GM18907 (cell line): ENCODE results near the gene GALNT2.
A peak's percentile ranks its signal among the peaks of the same experiment; 100 is the strongest.

Experiments used
- ATAC-seq: cut with Tn5 transposase; IDR thresholded peaks from one replicate; pipeline ENCODE4 v1.9.1; 2021; ENCODE audit warnings: mild to moderate bottlenecking, moderate library complexity; ENCODE audit not compliant: unreplicated experiment

The GALNT2 gene

DNA sequence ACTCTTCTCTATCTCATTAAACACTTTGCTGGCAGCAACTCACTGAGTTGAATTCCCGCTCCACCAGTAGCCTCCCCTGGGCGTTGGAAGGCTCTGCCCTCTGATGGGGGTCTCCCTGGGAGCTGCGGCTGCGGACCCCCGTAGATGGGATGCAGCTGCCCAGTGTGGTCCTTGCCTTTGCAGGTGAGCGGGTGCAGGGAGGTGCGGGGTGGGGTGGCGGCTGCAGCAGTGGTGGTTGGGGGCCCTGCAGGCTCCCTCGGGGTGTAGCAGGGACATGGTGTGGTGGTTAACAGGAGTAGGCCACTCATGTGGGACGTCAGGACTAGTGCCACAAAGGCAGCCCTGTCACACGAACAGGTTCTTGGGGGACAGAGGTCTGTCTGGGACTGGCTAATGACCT is 42.0 kb downstream of the GALNT2 start:
- no peak for ATAC-seq

DNA sequence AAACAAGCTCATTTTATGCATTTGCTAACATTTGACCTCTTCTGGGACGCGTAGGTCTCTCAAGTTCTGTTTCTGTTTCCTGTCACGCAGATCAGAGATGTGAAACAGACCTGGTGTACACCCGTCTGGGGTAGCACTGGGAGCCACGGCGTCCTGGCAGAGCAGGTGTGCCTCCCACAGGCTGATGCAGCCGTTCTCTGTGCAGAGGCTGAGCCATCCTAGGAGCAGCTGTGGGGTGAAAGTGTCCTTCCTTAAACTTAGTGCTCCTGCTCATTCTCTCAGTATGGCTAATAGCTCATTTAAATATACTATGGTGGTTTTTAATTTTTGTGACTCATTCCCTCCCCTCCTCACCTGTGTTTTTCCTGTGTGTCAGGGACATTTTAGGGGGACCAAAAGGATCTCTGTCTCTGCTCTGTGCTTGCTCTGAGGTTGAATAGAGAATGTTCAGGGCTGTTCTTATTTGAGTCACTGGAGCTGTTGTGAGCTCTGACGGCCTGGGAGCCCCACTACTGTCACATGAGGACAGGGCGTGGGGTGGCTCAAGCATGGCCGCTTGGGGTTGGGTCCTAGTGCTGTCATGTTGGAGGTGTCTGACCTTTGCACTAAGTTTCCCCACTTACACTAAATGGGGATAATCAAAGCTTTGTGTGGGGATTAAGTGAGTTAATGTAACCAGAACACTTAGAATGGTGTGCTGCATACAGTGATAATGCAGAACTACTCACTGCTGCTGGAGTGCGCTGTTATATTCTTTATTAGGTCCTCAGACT is 43.0 kb downstream of the GALNT2 start:
- ATAC-seq, result peak; percentile 87

DNA sequence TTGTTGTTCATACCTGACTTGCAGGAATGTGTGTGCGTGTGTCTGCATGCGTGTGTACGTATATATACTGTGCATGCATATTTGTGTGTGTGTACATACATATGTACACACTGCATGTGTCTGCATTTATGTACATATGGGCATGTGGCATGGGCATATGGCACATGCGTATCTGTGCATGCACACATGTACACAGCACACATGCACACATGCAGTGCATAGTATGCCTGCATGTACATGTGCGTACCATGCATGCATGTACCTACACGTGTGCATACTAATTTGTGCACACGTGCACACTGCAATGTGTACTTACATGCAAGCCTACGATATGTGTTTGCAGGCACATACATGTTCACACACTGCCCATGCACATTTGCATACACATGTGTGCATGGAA is 43.9 kb downstream of the GALNT2 start:
- no peak for ATAC-seq

GRCh38 chr1:230112131-230112701 is 45.2 kb downstream of the GALNT2 start:
- no peak for ATAC-seq

DNA sequence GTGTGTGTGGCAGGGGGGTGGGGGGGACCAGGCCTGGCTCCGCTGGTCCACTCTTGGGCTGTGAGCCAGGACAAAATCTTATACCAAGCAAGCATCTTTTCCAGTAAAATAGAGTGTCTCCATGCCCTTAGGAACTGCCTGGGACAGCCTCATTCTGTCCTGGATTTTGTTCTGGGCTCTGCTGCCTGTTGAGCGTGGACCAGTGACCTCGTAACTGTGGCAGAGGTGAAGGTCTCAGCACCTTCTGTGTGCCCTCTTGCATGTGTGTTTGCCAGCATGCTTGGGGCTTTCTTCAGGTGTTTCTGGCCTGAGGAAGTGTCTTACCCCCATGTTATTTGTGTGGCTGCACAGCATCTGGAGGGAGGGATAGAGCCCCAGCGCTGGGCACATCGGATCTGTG is 45.7 kb downstream of the GALNT2 start:
- ATAC-seq, result no peak

- ATAC-seq, result no peak
Measured at GRCh38 chr1:230113235-230113592, 46.2 kb downstream of the GALNT2 start.

- ATAC-seq, result no peak
Measured at GRCh38 chr1:230113593-230114236, 46.7 kb downstream of the GALNT2 start.

GRCh38 chr1:230114237-230114651 is 47.2 kb downstream of the GALNT2 start:
- no peak for ATAC-seq

GRCh38 chr1:230117694-230118093 is 50.7 kb downstream of the GALNT2 start:
- no peak for ATAC-seq

GRCh38 chr1:230119340-230119739 is 52.3 kb downstream of the GALNT2 start:
- ATAC-seq, result no peak

DNA sequence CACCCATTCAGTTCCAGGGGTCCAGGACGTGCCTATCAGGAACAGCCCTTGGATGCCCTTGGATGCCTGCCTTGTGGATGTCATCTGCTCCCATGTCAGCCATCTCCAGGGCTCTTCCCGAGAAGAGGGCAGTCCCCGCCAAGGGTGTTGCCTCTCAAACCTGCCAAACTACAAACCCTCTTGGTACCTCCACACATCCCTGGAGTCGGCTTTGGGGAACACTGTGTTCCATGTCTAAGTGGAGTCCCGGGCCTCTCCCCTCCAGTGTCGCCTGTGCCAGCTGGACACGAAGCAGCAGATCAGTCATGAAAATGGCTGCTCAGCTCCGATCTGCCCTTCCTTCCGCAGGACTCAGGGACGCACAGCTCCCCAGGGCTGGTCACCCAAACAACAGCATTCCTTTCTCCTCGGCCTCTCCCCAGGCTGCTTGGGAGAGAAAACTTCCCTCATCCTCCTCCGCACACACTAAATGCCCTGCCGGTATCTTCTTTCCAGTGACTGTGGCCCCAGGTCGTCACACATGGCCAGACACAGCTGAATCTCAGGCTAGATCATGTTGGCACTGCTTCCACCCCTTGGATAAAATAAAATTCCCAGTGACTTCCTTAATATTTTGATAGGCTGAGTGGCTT is 53.4 kb downstream of the GALNT2 start:
- ATAC-seq, result no peak

DNA sequence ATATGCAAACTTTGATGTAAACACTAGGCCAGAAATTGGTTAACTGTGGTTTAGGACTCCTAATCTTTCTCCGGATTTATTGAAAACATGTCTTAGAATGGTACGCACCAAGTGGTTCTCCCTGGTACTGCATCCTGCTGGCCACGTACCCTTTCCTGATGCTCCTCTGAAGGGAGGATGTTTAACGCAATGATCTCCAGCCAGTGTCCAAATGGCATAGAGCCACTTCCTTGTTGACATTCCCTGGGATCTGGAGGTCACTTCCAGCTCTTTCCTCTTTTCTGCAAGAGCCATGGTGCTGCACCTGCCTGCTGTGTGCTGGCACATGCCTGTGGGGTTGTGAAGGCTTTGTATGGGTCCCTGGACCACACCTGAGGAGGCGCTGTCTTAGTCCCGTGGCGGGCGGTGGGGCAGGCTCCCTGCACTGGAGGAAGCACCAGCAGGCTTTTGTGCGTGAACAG is 53.9 kb downstream of the GALNT2 start:
- ATAC-seq, result no peak

DNA sequence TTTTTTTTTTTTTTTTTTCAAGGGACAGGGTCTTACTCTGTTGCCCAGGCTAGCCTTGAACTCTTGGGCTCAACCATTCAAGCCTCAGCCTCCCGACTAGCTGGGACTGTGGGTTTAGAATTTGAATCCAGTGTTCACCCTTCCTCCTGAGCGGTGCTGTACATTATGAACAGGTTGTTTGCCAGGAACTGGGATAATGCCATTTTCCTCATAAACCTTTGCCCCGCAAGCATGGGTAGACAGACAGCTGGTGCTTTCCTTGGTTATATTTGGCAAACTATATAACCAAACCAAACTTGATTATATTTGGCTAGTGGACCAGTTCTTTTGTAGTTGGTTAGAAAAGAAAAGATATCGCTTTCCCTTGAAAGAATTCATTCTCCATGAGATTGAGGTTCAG is 54.9 kb downstream of the GALNT2 start:
- no peak for ATAC-seq

DNA sequence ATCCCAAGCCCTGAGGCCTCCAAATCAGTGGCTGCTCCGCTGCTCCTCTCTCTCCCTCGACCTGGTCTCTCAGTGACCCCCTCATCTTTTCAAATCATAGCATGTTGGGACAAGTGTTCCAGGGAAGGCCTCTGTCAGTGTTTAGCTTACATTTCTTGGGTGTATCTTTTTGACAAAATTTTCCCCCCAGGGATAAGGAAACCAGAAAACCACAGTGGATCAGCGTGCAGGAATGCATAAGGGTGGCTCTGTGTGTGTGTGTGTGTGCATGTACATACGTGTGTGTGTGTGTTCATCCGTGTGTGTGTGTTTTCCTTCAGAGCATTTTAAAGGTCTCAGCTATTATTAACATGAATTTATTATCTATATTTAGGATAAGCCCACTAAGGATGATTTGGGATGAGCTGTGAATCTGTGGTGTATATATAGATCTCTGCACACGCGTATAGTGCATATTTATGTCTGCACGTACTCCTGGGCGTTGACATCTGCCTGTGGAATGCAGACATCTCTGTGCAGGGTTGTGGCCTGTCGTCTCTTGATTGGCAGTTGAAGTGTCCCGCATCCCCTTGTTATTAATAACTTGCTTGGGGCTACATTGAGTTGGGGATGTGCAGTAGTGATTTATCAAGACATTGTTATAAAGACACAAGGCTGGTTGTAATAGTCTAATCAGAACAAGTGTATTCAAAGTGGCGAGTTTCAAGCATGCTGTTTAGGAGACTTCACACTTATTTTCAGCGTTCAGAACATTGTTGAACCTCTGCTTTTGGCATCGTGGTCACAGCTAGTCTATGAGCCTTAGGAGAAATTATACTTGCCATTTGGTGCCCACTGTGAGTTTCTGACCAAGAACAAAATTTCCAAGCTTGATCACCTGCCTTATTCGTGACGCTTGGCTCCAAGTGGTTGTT is 55.6 kb downstream of the GALNT2 start:
- peak; percentile 0 for ATAC-seq

- ATAC-seq, result peak; percentile 80
Measured at GRCh38 chr1:230123280-230124185, 56.5 kb downstream of the GALNT2 start.

GRCh38 chr1:230124186-230125128 is 57.4 kb downstream of the GALNT2 start:
- no peak for ATAC-seq

DNA sequence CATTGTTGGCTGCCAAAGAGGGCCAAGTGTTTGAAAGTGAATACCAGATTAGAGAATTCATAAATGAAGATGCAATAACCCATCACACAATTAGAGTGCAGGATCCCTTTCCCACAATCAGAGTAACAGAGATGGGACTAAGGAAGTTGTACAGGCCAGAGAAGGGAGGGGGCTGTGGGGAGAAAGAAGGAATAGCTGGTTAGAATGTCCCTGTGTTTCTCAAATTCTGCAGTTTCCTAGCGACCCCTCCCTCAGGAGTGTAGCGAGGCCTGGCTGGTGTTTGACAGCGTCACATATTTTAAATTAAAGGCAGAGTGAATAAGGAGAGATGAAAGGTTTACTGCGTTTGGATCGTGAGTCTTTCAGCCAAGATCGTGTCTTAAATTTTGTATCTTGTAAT is 58.1 kb downstream of the GALNT2 start:
- no peak for ATAC-seq
